Measurements from ENCODE around the gene ODAPH.
"Not testable (repeated sequence)": the region's sequence is repeated elsewhere in the genome, so short reads cannot be mapped to it uniquely, and the experiment has no call there.

ODAPH gene, protein sequence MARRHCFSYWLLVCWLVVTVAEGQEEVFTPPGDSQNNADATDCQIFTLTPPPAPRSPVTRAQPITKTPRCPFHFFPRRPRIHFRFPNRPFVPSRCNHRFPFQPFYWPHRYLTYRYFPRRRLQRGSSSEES

DNA sequence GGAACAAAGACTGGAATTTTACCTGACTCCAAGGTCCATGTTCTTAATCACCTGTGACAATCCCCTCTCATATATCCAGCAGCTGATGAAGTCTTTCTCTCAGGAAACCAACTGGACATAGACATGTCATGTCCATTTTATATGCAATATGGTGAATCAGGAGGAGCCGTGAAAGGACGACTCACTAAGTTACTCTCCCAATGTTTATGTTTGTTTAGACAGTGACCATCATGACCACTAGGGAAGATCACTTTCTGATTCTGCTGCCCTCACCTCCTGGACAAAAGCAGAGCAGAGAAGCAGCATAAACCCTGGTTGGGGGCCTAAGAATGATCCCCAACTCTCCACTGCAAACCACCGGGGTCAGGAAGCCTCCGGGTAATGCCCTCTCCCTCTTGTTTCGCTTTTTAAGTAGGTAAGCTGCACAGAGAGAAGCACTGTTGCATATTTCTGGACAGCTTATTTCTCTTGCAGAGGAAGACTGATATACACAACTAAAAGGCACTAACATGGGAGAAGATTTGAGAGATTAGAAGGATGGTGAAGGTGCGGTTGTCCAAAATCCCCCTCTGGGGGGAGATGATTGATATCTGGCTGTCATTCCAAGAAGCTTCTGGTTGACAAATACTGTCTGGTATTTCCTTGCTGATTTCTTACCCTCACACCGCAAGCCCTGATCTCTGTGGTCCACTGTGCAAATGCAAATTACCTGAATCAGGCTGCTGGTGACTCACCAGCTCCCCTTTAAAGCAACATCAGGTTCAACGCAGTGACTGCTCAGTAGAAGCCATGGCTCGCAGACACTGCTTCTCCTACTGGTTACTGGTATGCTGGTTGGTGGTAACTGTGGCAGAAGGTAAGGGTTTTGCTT, at the start of gene ODAPH:
Gene ODAPH, plus strand, starts transcription at position 773 of the 871 bp plus-strand sequence. Its CDS starts 17 bp downstream, at position 790.
- DNase-seq (ENCODE audit: extremely low read depth in 1 of 2, low read depth in 1 of 2): no peak

DNA sequence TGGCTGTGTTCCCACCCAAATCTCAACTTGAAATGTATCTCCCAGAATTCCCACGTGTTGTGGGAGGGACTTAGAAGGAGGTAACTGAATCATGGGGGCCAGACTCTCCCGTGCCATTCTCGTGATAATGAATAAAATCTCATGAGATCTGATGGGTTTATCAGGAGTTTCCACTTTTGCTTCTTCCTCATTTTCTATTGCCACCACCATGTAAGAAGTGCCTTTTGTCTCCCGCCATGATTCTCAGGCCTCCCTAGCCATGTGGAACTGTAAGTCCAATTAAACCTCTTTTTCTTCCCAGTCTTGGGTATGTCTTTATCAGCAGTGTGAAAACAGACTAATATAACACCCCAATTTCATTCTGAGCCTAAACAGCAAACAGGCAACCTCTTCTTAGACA, 46.3 kb upstream of the ODAPH start:
- DNase-seq (ENCODE audit: extremely low read depth in 1 of 2, low read depth in 1 of 2): not testable (repeated sequence)

DNA sequence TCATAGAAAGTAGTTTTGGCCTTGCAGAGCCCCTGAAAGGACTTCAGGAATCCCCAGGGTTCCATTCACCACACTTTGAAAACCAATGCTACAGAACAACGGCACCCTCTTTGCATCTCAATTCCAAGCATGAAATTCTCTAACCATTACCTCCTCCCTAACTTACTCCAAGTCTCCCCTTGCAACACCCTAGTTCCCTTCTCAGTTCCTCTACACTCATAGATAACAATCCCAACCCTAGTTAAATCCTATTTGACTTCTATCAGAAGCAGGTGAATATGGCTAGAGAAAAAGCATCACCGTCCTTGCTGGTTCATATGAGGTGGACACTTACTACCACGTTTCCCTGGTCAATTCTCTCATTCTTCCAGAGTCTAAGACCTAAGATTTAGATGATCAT, 44.0 kb upstream of the ODAPH start:
- DNase-seq (ENCODE audit: extremely low read depth in 1 of 2, low read depth in 1 of 2): no peak

DNA sequence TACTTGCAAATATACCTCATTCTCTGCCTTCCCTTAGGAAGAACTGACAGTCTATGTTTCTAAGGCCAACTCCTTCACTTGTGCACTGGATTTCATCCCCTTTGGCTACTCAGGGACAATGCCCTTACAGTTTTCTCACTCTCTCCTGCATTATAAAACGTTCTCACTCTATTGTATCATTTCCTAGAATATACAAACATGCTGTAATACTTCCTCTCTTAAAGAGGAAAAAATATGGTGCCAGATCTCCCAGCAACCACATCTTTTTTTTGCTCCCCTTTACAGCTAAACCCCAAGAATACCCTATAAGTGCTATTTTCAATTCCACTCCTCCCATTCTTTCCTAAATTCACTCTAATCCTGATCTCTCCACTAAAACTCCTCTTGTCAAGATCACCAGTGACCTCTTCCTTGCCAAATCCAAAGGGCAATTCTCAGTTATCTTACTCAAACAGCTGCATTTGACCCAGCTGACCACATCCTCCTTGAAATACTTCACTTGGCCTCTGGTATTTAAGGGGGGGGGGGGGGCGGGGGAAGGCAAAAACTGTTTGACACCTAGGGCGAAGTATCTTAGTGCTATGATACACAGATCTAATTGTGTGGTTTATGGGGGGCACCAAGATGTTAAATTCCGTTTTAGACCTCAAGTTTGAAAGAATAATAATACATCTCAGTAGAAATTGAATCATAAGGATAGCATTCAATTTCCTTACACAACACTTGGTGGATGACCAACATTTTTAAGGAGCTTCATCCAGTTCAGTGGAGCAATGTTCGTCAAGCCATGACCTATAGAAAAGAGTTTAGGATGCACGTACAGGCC, 43.3 kb upstream of the ODAPH start:
- DNase-seq (ENCODE audit: extremely low read depth in 1 of 2, low read depth in 1 of 2): no peak

DNA sequence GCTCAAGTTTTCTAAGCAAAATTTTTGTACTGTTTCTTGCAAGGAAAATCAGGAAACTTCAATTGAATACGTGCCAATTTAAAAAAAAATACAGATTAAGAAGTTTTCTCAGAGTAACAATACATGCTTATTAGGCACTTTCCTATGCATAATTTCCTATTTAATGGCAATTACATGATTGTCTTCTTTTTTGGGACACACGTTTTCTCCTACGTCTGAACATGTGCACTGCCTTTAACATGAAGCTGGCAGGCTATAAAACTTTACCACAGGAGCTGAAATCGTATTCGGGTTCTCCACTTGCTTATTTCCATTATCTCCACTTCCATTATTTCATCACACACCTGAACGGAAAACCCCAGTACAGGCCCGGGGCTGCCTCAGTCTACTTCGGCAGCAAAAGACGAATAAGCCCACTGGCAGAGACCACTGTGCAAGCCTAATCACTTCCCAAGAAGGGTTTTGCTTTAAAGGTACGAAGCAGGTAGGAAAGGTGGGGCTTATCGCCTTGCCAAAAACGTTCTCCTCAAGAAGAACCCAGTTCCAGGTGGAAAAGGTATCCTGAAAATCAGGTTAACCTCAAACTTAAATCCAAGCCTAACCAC, 42.2 kb upstream of the ODAPH start:
- no peak for DNase-seq (ENCODE audit: extremely low read depth in 1 of 2, low read depth in 1 of 2)

DNA sequence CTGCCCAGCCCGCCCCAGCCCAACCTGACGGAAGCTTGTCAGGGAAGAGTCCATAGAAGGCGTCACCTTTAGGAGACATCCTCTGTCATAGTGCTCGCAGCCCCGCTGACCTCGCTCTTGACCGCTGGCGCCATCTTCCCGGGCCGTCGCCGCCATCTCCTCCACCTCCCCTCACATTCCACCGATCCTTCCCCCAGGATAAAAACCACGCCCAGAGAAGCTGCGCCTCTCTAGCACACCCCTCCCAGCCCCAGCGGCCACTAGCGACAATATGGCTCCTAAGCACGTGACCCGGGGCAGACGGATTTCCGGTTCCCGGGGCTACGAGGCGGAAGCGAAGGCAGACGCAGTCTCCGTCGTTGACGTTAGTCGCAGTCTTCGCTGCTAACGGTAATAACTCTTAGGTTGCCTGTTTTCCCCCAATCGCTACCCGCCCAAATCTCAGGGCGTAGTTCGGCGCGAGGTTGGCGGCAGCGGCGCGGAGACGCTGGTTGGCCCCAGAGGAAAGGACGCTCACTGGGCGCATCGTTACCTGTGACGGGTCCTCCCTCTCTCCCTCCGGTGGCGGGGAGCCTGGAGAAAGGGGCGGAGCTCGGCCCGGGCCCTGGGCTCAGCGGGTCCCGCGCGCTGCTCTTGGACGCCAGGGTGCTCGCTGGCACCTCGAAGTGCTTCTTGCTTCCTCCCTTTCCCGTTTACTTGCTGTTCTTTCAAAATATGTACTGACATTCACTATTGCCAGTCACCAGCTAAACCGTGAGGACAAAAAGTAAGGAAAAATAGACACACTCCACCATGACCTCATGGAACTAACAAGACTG, 41.5 kb upstream of the ODAPH start, which contains the start of the genes RCHY1 and THAP6:
Gene RCHY1, minus strand, starts transcription at position 273 of the 818 bp plus-strand sequence. Its CDS starts 117 bp downstream, at position 156.
Gene THAP6, plus strand, starts transcription at position 343 of the 818 bp plus-strand sequence. CDS start 980 bp downstream, outside the sequence.
- DNase-seq (ENCODE audit: extremely low read depth in 1 of 2, low read depth in 1 of 2): peak; percentile 80 to 86

DNA sequence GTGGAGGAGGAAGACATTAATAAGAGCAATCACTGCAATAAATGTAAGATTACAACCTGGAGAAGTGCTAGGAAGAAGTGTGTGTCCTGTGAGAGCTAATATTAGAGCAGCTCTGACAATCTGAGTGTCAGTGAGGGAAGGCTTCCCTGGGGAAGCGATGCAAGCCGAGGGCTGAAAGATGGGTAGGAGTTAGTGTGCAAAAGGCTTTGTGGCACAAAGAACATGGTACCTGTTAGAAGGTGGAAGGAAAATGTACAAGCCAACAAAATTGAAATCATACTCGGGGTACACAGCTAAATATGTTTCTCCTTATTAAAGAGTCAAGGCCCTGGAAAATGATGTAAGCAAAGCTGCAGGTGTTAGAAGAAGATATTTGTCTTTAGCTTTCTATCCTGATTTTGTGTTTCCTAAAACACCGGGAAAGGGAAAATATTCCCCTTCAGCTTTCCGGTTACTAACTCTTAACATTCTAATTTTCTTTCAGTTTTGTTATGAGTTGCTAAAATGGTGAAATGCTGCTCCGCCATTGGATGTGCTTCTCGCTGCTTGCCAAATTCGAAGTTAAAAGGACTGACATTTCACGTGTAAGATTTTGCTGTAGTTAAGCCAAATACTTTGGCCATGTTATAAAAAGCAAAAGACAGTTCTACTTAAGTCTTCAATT, 40.8 kb upstream of the ODAPH start:
- DNase-seq (ENCODE audit: extremely low read depth in 1 of 2, low read depth in 1 of 2): no peak

DNA sequence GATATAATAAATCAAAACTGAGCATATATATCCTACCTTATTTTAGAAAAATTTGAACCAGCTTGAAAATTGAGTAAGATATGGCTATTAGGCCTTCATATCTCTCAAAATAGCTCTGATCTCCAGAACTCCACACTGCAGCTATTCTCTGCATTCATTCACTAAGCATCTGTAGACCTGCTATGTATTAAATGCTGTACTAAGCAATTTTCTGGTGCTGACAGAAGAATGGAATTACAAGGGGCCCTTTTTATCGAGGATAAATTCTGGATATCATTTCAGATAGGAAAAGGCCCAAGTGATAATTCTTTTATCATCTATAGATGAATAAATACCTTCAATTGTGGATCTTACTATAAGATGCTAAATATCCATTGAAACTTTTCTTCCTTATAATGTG, 39.7 kb upstream of the ODAPH start:
- DNase-seq (ENCODE audit: extremely low read depth in 1 of 2, low read depth in 1 of 2): no peak

DNA sequence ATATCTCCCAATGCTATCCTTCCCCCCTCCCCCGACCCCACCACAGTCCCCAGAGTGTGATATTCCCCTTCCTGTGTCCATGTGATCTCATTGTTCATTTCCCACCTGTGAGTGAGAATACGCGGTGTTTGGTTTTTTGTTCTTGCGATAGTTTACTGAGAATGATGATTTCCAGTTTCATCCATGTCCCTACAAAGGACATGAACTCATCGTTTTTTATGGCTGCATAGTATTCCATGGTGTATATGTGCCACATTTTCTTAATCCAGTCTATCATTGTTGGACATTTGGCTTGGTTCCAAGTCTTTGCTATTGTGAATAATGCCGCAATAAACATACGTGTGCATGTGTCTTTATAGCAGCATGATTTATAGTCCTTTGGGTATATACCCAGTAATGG, 36.4 kb upstream of the ODAPH start:
- not testable (repeated sequence) for DNase-seq (ENCODE audit: extremely low read depth in 1 of 2, low read depth in 1 of 2)

DNA sequence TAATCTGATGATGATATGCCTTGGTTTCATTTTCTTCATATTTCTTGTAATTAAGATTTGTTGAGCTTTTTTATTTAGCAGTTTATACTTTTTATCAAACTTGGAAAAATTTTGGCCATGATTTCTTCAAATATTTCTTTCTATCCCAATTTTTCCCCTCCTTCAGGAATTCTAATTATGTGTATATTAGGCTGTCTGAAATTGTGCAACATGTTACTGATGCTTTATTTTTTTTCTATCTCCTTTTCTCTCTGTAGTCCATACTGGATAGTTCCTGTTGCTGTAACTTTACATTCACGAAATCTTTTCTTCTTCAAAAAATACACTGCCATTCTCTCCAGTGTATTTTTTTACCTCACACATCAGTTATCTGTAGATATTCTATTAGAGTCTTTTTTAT, 30.8 kb upstream of the ODAPH start:
- no peak for DNase-seq (ENCODE audit: extremely low read depth in 1 of 2, low read depth in 1 of 2)

DNA sequence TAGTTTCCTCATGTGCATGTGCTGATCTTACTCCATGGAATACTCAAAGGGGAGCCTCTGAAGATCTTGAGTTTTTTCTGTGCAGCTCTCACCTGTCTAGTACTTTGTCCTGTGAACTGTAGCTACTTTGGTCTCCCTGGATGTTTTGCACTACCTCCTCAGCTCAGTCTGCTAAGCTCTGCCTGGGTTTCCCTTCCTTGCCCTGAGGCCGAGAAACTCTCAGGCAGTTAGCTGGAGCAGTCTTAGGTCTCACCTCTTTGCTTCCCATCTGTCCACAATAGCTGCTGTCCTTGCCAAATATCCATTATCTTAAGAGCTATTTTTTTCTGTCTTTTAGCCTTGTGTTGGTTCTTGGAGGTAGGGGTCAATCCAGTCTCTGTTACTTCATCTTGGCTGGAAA, 30.0 kb upstream of the ODAPH start:
- DNase-seq (ENCODE audit: extremely low read depth in 1 of 2, low read depth in 1 of 2): no peak

DNA sequence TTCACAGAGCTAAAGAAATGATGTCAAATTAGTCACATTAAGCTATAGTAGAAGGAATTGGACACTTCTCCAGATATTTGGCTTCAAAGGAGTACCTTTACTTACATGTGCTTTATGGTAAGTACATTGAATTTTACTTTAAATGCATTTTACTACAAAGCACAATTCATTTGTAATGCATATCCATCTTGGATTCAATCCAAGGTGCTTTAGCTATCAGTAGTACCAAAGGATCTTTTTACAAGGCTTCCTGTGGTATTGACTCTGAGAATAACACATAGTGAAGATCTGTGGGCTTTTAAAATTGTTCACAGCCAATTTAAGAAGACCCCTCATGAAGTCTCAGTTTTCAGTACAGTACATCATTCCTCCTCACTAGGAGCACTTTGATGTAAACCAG, 28.4 kb upstream of the ODAPH start:
- DNase-seq (ENCODE audit: extremely low read depth in 1 of 2, low read depth in 1 of 2): no peak

DNA sequence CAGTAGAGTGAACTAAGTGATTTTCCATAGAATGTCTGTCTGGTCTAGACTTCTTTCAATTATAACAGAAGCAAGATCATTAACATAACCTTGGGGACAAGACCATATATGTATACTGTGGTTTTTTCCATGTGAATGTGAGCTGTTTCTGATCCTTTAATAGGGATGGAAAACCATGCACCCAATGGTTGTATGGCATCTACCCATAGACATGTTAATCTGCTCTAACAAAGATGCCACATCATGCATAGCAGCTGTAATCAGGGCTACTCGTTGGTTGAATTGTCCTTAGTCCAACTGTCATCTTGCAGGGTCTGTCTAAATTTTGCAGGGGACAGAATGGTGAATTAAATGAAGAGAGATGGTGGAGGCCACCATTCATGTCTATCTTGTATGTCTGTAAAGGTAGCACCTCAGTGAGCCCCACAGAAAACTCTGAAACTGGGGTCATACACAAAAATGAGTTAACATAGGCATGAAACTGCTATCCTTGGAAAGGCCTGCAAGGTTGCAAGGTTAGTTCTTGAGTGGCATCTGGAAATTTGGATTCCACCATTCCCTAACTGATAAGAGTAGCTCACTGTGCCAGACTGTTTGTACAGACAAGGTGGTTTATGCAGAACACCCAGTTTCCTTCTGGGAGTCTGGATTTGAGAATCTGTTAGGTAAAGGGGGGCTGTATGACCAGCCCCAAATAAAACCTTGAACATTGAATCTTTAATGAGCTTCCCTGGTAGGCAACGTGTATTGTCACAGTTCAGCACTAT, 25.1 kb upstream of the ODAPH start:
- DNase-seq (ENCODE audit: extremely low read depth in 1 of 2, low read depth in 1 of 2): no peak

DNA sequence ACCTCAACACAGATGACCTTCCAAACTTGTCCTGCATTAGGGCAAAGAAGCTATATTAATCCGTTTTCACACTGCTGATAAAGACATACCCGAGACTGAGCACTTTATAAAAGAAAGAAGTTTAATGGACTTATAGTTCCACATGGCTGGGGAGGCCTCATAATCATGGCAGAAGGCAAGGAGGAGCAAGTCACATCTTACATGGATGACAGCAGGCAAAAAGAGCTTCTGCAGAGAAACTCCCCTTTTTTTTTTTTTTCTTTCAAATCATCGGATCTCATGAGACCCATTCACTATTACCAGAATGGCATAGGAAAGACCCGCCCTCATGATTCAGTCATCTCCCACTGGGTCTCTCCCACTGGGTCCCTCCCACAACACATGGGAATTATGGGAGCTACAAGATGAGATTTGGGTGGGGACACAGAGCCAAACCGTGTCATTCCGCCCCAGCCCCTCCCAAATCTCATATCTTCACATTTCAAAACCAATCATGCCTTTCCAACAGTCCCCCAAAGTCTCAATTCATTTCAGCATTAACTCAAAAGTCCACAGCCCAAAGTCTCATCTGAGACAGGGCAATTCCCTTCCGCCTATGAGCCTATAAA, 24.2 kb upstream of the ODAPH start:
- not testable (repeated sequence) for DNase-seq (ENCODE audit: extremely low read depth in 1 of 2, low read depth in 1 of 2)

DNA sequence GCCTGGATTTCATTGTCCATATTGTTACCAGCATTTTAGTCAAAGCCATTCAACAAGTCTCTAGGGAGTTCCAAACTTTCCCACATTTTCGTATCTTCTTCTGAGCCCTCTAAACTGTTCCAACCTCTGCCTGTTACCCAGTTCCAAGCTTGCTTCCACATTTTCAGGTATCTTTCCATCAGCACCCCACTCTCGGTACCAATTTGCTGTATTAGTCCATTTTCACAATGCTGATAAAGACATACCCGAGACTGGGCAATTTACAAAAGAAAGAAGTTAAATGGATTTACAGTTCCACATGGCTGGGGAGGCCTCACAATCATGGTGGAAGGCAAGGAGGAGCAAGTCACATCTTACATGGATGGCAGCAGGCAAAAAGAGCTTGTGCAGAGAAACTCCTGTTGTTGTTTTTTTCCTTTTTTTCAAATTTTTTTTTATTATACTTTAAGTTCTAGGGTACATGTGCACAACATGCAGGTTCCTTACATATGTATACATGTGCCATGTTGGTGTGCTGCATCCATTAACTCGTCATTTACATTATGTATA, 22.5 kb upstream of the ODAPH start:
- not testable (repeated sequence) for DNase-seq (ENCODE audit: extremely low read depth in 1 of 2, low read depth in 1 of 2)

DNA sequence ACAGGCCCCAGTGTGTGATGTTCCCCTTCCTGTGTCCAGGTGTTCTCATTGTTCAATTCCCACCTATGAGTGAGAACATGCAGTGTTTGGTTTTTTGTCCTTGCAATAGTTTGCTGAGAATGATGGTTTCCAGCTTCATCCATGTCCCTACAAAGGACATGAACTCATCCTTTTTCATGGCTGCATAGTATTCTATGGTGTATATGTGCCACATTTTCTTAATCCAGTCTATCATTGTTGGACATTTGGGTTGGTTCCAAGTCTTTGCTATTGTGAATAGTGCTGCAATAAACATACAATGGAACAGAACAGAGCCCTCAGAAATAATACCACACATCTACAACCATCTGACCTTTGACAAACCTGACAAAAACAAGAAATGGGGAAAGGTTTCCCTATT, 21.9 kb upstream of the ODAPH start:
- not testable (repeated sequence) for DNase-seq (ENCODE audit: extremely low read depth in 1 of 2, low read depth in 1 of 2)

DNA sequence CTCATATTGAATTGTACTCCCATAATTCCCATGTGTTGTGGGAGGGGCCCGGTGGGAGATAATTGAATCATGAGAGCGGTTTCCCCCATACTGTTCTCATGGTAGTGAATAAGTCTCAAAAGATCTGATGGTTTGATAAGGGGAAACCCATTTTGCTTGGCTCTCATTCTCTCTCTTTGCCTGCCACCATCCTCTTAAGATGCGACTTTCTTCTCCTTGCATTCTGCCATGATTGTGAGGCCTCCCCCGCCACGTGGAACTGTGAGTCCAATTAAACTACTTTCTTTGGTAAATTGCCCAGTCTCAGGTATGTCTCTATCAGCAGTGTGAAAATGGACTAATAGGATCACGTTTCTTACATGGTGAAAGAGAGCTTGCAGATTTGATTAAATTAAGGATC, 18.6 kb upstream of the ODAPH start:
- DNase-seq (ENCODE audit: extremely low read depth in 1 of 2, low read depth in 1 of 2): not testable (repeated sequence)

DNA sequence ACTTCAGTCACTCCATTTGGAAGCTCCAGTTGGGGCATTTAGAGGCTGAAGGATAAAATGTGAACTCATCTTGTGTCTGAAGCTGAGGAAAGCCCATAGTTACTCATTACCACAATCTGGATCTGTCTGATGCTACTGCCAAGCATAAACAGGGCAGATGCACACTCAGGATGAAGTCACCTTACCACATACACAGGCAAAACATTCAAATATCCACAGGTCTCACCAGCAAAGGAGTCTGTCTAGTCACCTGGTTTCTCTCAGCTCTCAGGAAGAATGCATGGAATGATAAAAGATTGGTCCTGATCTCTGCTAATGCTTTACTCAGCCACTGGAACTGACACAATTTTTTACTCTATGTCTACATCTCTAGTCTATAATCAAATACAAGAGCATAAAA, 13.0 kb upstream of the ODAPH start:
- DNase-seq (ENCODE audit: extremely low read depth in 1 of 2, low read depth in 1 of 2): no peak
